HepG2 (cell line): ENCODE data around the gene CEP55. TPM values are rescaled to one million over a fixed set of nuclear protein-coding genes. Genes with fewer than 3 reads are reported as not detected.

Source experiments
- AHR ChIP-seq: IDR thresholded peaks from 2 replicates; pipeline ENCODE4 v1.6.1; 2018; ENCODE audit warnings: missing genetic modification reagents, missing compliant biosample characterization
- AKNA ChIP-seq: sonication (generic); formaldehyde crosslinking; IDR thresholded peaks from 2 replicates; pipeline ENCODE4 v1.4.0; 2020; ENCODE audit warnings: missing genetic modification reagents, borderline replicate concordance
- ATF7 ChIP-seq, 2 experiments: fragments of 450-650 bp in 1 of 2; sonication (generic) in 1 of 2; formaldehyde crosslinking in 1 of 2; IDR thresholded peaks; 2 replicates each; pipeline versions ENCODE4 v1.4.0 to v1.6.1; 2016 to 2020; ENCODE audit warnings: antibody characterized with exemption in 1 of 2, mild to moderate bottlenecking in 1 of 2, missing genetic modification reagents in 1 of 2
- BRCA1 ChIP-seq: sonication (generic); formaldehyde crosslinking; IDR thresholded peaks from 2 replicates; pipeline ENCODE4 v1.4.0; 2020; ENCODE audit warnings: missing genetic modification reagents
- KLF13 ChIP-seq: sonication (generic); formaldehyde crosslinking; IDR thresholded peaks from 2 replicates; pipeline ENCODE4 v1.4.0; 2020; ENCODE audit warnings: mild to moderate bottlenecking, missing genetic modification reagents
- MATR3 ChIP-seq: sonication (generic); formaldehyde crosslinking; IDR thresholded peaks from 2 replicates; pipeline ENCODE4 v1.4.0; 2020; ENCODE audit warnings: missing genetic modification reagents
- MEF2D ChIP-seq: sonication (generic); formaldehyde crosslinking; IDR thresholded peaks from 2 replicates; pipeline ENCODE4 v1.5.1; 2020; ENCODE audit warnings: mild to moderate bottlenecking, missing genetic modification reagents
- NR0B2 ChIP-seq: sonication (generic); formaldehyde crosslinking; IDR thresholded peaks from 2 replicates; pipeline ENCODE4 v1.4.0; 2020; ENCODE audit warnings: mild to moderate bottlenecking, missing genetic modification reagents
- SP2 ChIP-seq: sonication (generic); formaldehyde crosslinking; IDR thresholded peaks from 2 replicates; pipeline ENCODE4 v1.5.1; 2020; ENCODE audit warnings: mild to moderate bottlenecking, missing genetic modification reagents
- ZEB1 ChIP-seq: IDR thresholded peaks from 2 replicates; pipeline ENCODE4 v1.6.1; 2012; ENCODE audit warnings: mild to moderate bottlenecking, low read depth, inconsistent platforms; ENCODE audit not compliant: insufficient replicate concordance
- ZFY ChIP-seq: sonication (generic); formaldehyde crosslinking; IDR thresholded peaks from 2 replicates; pipeline ENCODE4 v1.4.0; 2020; ENCODE audit warnings: missing genetic modification reagents
- ZNF10 ChIP-seq: sonication (generic); formaldehyde crosslinking; IDR thresholded peaks from 2 replicates; pipeline ENCODE4 v1.4.0; 2020; ENCODE audit warnings: mild to moderate bottlenecking, low read depth, missing genetic modification reagents, borderline replicate concordance
- ZNF124 ChIP-seq: sonication (generic); formaldehyde crosslinking; IDR thresholded peaks from 2 replicates; pipeline ENCODE4 v1.4.0; 2020; ENCODE audit warnings: missing genetic modification reagents
- ZNF33A ChIP-seq: sonication (generic); formaldehyde crosslinking; IDR thresholded peaks from 2 replicates; pipeline ENCODE4 v1.5.1; 2020; ENCODE audit warnings: missing genetic modification reagents, mild to moderate bottlenecking, moderate library complexity, borderline replicate concordance
- polyA plus RNA-seq, 8 experiments: library from polyadenylated mRNA; depleted of rRNA in 3 of 8; stranded (reverse) in 7 of 8; unstranded in 1 of 8; fragments of >200 nt; fragmentation: Illumina TruSeq in 4 of 8; extraction: Trizol in 4 of 8; gene quantifications; 2 replicates each; pipeline versions ENCODE4 v1.2.1 to v1.2.3, GENCODE V29; 2011 to 2016; ENCODE audit warnings: low read depth in 4 of 8, missing spikeins in 1 of 8, mixed read lengths in 1 of 8; ENCODE audit not compliant: insufficient read depth in 1 of 8
- total RNA-seq, 5 experiments: library from RNA; depleted of rRNA; stranded (reverse); fragments of >200 nt; fragmentation: Illumina TruSeq; extraction: Trizol; gene quantifications; 2 replicates each; pipeline ENCODE4 v1.2.3, GENCODE V29; 2016; ENCODE audit warnings: low read depth in 1 of 5
- TF ChIP-seq, protein P1 (sequence below): sonication (generic); formaldehyde crosslinking; IDR thresholded peaks from 2 replicates; pipeline ENCODE4 v1.4.0; 2020; ENCODE audit warnings: mild to moderate bottlenecking, missing genetic modification reagents

The CEP55 gene
- total and polyA plus RNA-seq, 2 of the 13 experiments (the other 11 are each of a cell fraction or from before 2014, with no cell fraction given), result 6.5 to 17.1 TPM

GRCh38 chr10:93496322-93497041 is at the start of gene CEP55 (continued):
- no peak for TF ChIP-seq MEF2D (CRISPR knock-in tag)
- TF ChIP-seq ZNF124 (CRISPR knock-in tag), result no peak
- TF ChIP-seq ATF7 (IDR thresholded peaks at IDR 0.05), result no peak
- no peak for TF ChIP-seq ATF7 (CRISPR knock-in tag; IDR thresholded peaks at IDR 0.05)
- TF ChIP-seq AHR (CRISPR knock-in tag), result no peak
- TF ChIP-seq SP2 (CRISPR knock-in tag), result peak; percentile 84
- TF ChIP-seq KLF13 (CRISPR knock-in tag), result no peak
- TF ChIP-seq, protein P1, sequence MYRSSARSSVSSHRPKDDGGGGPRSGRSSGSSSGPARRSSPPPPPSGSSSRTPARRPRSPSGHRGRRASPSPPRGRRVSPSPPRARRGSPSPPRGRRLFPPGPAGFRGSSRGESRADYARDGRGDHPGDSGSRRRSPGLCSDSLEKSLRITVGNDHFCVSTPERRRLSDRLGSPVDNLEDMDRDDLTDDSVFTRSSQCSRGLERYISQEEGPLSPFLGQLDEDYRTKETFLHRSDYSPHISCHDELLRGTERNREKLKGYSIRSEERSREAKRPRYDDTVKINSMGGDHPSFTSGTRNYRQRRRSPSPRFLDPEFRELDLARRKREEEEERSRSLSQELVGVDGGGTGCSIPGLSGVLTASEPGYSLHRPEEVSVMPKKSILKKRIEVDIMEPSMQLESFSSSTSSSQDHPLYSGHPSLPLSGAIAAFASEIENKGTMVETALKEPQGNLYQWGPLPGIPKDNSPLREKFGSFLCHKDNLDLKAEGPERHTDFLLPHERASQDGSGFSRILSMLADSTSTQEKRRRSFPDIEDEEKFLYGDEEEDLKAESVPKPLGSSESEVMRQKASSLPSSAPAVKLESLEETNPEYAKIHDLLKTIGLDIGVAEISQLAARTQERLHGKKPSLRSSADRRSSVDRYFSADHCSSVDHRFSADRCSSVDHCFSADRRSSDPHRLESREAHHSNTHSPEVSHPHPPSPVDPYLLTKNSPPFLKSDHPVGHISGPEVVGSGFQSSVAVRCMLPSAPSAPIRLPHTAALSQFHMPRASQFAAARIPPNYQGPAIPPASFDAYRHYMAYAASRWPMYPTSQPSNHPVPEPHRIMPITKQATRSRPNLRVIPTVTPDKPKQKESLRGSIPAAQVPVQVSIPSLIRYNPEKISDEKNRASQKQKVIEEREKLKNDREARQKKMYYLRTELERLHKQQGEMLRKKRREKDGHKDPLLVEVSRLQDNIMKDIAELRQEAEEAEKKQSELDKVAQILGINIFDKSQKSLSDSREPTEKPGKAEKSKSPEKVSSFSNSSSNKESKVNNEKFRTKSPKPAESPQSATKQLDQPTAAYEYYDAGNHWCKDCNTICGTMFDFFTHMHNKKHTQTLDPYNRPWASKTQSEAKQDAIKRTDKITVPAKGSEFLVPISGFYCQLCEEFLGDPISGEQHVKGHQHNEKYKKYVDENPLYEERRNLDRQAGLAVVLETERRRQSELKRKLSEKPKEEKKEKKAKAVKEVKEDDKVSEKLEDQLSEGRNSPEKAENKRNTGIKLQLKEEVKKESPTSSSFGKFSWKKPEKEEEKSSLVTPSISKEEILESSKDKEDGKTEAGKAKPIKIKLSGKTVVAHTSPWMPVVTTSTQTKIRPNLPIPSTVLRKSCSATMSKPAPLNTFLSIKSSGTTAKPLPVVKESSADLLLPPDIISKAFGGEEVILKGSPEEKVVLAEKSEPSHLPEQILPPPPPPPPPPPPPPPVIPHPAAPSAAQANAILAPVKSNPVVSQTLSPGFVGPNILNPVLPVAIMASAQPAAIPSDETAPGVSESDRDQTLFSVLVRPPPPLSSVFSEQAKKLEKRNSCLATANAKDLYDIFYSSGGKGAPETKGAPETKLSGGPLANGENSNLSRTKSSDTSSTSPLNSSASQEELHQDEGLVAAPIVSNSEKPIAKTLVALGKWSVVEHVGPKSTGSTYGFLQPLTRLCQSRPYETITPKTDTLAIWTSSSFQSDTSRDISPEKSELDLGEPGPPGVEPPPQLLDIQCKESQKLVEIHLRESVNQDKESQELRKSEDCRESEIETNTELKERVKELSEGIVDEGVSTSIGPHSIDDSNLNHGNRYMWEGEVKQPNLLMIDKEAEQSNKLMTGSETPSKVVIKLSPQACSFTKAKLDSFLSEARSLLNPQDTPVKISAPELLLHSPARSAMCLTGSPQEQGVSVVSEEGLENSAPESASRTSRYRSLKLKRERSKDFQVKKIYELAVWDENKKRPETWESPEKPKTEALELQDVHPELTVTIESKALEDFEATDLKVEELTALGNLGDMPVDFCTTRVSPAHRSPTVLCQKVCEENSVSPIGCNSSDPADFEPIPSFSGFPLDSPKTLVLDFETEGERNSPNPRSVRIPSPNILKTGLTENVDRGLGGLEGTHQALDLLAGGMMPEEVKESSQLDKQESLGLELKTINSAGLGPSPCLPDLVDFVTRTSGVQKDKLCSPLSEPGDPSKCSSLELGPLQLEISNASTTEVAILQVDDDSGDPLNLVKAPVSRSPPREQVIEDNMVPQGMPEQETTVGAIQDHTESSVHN, result no peak
- TF ChIP-seq ZEB1, result no peak
- TF ChIP-seq AKNA (CRISPR knock-in tag), result no peak
- TF ChIP-seq ZNF33A (CRISPR knock-in tag), result no peak
- TF ChIP-seq NR0B2, result peak; percentile 85; the same call in 1 of the 2 replicates
- TF ChIP-seq ZNF10 (CRISPR knock-in tag), result no peak
- TF ChIP-seq MATR3 (CRISPR knock-in tag), result no peak
- peak; percentile 70 for TF ChIP-seq ZFY (CRISPR knock-in tag)
- TF ChIP-seq BRCA1, result 0 out of 2 replicates have a peak, but pooled peaks have one; percentile 36
